Measurements from ENCODE around the gene SGIP1. TPM values are rescaled to one million over a fixed set of nuclear protein-coding genes. Genes with fewer than 3 reads are reported as not detected.

The SGIP1 gene
- total and polyA plus RNA-seq, 2 of the 8 experiments (the other 6 are each of a cell fraction or from before 2014, with no cell fraction given) = 1.4 to 2.1 TPM

GRCh38 chr1:66526036-66526435 lies 7.9 kb upstream of the SGIP1 start:
- no peak overlapping the region for H3K27ac ChIP-seq (ENCODE audit: low read depth, low read length)
- no peaks in the 10 kb centered on the region for H3K79me2 ChIP-seq (ENCODE audit: control insufficient read depth in 1 of 2, insufficient read depth in 2 of 2, low read length in 2 of 2)
- DNase-seq (ENCODE audit: low read depth in 1 of 2, low spot score in 2 of 2) (no peak), FAIRE-seq (no peak)
- H2BK15ac ChIP-seq (ENCODE audit: low read length) = no peak overlapping the region
- H4K5ac ChIP-seq (ENCODE audit: insufficient read length, low read depth, low read length) = no peak overlapping the region
- no peak overlapping the region for H2BK5ac ChIP-seq (ENCODE audit: low read depth, low read length)
- H3K4ac ChIP-seq (replicated peaks; ENCODE audit: insufficient read length, low read depth, low read length) = no peak overlapping the region
- no peak overlapping the region; the same call in 1 of the 2 replicates for H2BK12ac ChIP-seq (ENCODE audit: low read depth, low read length)
- WGBS, 2 experiments (ENCODE audit: extremely low coverage in 1 of 2, insufficient coverage in 1 of 2, insufficient read length in 1 of 2, insufficient replicate concordance in 2 of 2, low coverage in 1 of 2, low lambda C conversion rate in 2 of 2, missing lambda C conversion rate in 1 of 2) = 90% methylated on average over 1 of the region's 1 CpG; no CpG with 5 or more reads in 1 of the 2 experiments
- H3K4me3 ChIP-seq (ENCODE audit: extremely low read depth in 1 of 4, insufficient read depth in 2 of 4, low read depth in 3 of 4, low read length in 4 of 4) = no peak overlapping the region
- no peak overlapping the region for H3K9ac ChIP-seq (replicated peaks in 1 of 4; ENCODE audit: extremely low read depth in 1 of 4, low read depth in 3 of 4, low read length in 3 of 4)
- no peaks in the 10 kb centered on the region for H3K9me3 ChIP-seq (ENCODE audit: insufficient read depth in 2 of 2, low read depth in 1 of 2, low read length in 1 of 2)
- no peak overlapping the region for H3K14ac ChIP-seq (ENCODE audit: insufficient read length)
- H2BK120ac ChIP-seq (replicated peaks; ENCODE audit: low read depth, low read length) = no peak overlapping the region
- no peak overlapping the region for H3K4me2 ChIP-seq (ENCODE audit: insufficient read depth in 1 of 2, low read depth in 2 of 2, low read length in 2 of 2)
- H2AK5ac ChIP-seq (ENCODE audit: low read depth, low read length) = no peak overlapping the region
- ChIA-PET POLR2A (ENCODE audit: partially characterized antibody) (no interaction called here), CTCF (ENCODE audit: partially characterized antibody) (interaction anchor here (1.5 kb wide), 1 partner anchor 200 kb away, joined by 6 read pairs; no protein-coding TSS in a partner anchor)
- H3K4me1 ChIP-seq (replicated peaks in 1 of 4; ENCODE audit: control insufficient read depth in 3 of 4, insufficient read depth in 4 of 4, low read length in 3 of 4) = peaks cover 0 to 6% (median 3%) of the 10 kb centered on the region in 4 experiments; a peak in 6 of 7 replicates
- no peaks in the 10 kb centered on the region for H3K36me3 ChIP-seq (ENCODE audit: control insufficient read depth in 2 of 4, insufficient read depth in 4 of 4, low read length in 3 of 4)
- no peak overlapping the region for H3K18ac ChIP-seq (ENCODE audit: extremely low read depth, low read length)
- no peaks in the 10 kb centered on the region for H4K20me1 ChIP-seq (replicated peaks in 1 of 2; ENCODE audit: control insufficient read depth in 1 of 2, insufficient read depth in 2 of 2, low read length in 2 of 2)
- H2BK20ac ChIP-seq (ENCODE audit: low read length) = no peak overlapping the region
- no peak overlapping the region for H4K91ac ChIP-seq (replicated peaks; ENCODE audit: insufficient read length, low read length)
- no peaks in the 10 kb centered on the region for H3K79me1 ChIP-seq (ENCODE audit: low read depth, low read length)
- H3K23ac ChIP-seq (ENCODE audit: insufficient read length) = no peak overlapping the region
- no peaks in the 10 kb centered on the region for H3K23me2 ChIP-seq (ENCODE audit: low read depth, low read length)
- H4K8ac ChIP-seq (ENCODE audit: extremely low read depth, insufficient read depth, low read length) = no peak overlapping the region
- H2AFZ ChIP-seq (ENCODE audit: low read length) = no peak overlapping the region
- H3K56ac ChIP-seq (replicated peaks; ENCODE audit: insufficient read length, low read depth, low read length) = no peak overlapping the region
- no peaks in the 10 kb centered on the region; a peak in 1 of 7 replicates for H3K27me3 ChIP-seq (replicated peaks in 1 of 4; ENCODE audit: control insufficient read depth in 3 of 4, extremely low read depth in 1 of 4, insufficient read depth in 3 of 4, low read length in 3 of 4)
